HepG2 (cell line): ENCODE results near the gene MBLAC2. TPM values are rescaled to one million over a fixed set of nuclear protein-coding genes. Genes with fewer than 3 reads are reported as not detected.
A peak's percentile ranks its signal among the peaks of the same experiment; 100 is the strongest.

Experiments
- FOXJ3 ChIP-seq: sonication (generic); formaldehyde crosslinking; IDR thresholded peaks from 2 replicates; pipeline ENCODE4 v1.4.0; 2020; ENCODE audit warnings: missing genetic modification reagents, mild to moderate bottlenecking, borderline replicate concordance
- GTF2F1 ChIP-seq: fragments of 150-350 bp; IDR thresholded peaks from 2 replicates; pipeline ENCODE4 v1.6.1; 2014; ENCODE audit warnings: low read length
- HNRNPLL ChIP-seq: fragments of 200-400 bp; formaldehyde crosslinking; IDR thresholded peaks from 2 replicates; pipeline ENCODE4 v1.6.1; 2017; ENCODE audit warnings: mild to moderate bottlenecking, low read depth, low read length; ENCODE audit not compliant: poor library complexity, severe bottlenecking
- KLF15 ChIP-seq: sonication (generic); formaldehyde crosslinking; IDR thresholded peaks from 2 replicates; pipeline ENCODE4 v1.8.1; 2023; ENCODE audit warnings: borderline replicate concordance, mild to moderate bottlenecking, inconsistent platforms, missing genetic modification reagents, mixed read lengths
- ZBTB1 ChIP-seq: sonication (generic); formaldehyde crosslinking; IDR thresholded peaks from 2 replicates; pipeline ENCODE4 v1.4.0; 2020; ENCODE audit warnings: missing genetic modification reagents, borderline replicate concordance
- ZBTB40 ChIP-seq, 2 experiments: fragments of 450-650 bp in 1 of 2; sonication (generic) in 1 of 2; formaldehyde crosslinking in 1 of 2; IDR thresholded peaks; 2 replicates each; pipeline versions ENCODE4 v1.6.1 to v1.8.0; 2016 to 2022; ENCODE audit warnings: antibody characterized with exemption in 1 of 2, mild to moderate bottlenecking in 1 of 2, missing genetic modification reagents in 1 of 2
- ZBTB44 ChIP-seq: sonication (generic); formaldehyde crosslinking; IDR thresholded peaks from 2 replicates; pipeline ENCODE4 v1.4.0; 2020; ENCODE audit warnings: missing genetic modification reagents
- ZNF138 ChIP-seq: sonication (generic); formaldehyde crosslinking; IDR thresholded peaks from 2 replicates; pipeline ENCODE4 v1.5.0; 2020; ENCODE audit warnings: mild to moderate bottlenecking, low read depth, missing genetic modification reagents
- ZNF292 ChIP-seq: sonication (generic); formaldehyde crosslinking; IDR thresholded peaks from 2 replicates; pipeline ENCODE4 v1.8.1; 2022; ENCODE audit warnings: mild to moderate bottlenecking, low read depth, missing genetic modification reagents, borderline replicate concordance
- ZNF605 ChIP-seq: sonication (generic); formaldehyde crosslinking; IDR thresholded peaks from 2 replicates; pipeline ENCODE4 v1.8.0; 2022; ENCODE audit warnings: mild to moderate bottlenecking, missing genetic modification reagents
- polyA plus RNA-seq, 8 experiments: library from polyadenylated mRNA; depleted of rRNA in 3 of 8; stranded (reverse) in 7 of 8; unstranded in 1 of 8; fragments of >200 nt; fragmentation: Illumina TruSeq in 4 of 8; extraction: Trizol in 4 of 8; gene quantifications; 2 replicates each; pipeline versions ENCODE4 v1.2.1 to v1.2.3, GENCODE V29; 2011 to 2016; ENCODE audit warnings: low read depth in 4 of 8, missing spikeins in 1 of 8, mixed read lengths in 1 of 8; ENCODE audit not compliant: insufficient read depth in 1 of 8
- total RNA-seq, 5 experiments: library from RNA; depleted of rRNA; stranded (reverse); fragments of >200 nt; fragmentation: Illumina TruSeq; extraction: Trizol; gene quantifications; 2 replicates each; pipeline ENCODE4 v1.2.3, GENCODE V29; 2016; ENCODE audit warnings: low read depth in 1 of 5
- TF ChIP-seq, protein P1 (sequence below): sonication (generic); formaldehyde crosslinking; IDR thresholded peaks from 2 replicates; pipeline ENCODE4 v1.4.0; 2020; ENCODE audit warnings: mild to moderate bottlenecking, missing genetic modification reagents
- TF ChIP-seq, protein P2 (sequence below): IDR thresholded peaks from 2 replicates; pipeline ENCODE4 v1.6.1; 2016; ENCODE audit warnings: mild to moderate bottlenecking

The MBLAC2 gene
- total and polyA plus RNA-seq, 2 of the 13 experiments (the other 11 are each of a cell fraction or from before 2014, with no cell fraction given) = 2.9 to 4.1 TPM

- TF ChIP-seq, protein P1, sequence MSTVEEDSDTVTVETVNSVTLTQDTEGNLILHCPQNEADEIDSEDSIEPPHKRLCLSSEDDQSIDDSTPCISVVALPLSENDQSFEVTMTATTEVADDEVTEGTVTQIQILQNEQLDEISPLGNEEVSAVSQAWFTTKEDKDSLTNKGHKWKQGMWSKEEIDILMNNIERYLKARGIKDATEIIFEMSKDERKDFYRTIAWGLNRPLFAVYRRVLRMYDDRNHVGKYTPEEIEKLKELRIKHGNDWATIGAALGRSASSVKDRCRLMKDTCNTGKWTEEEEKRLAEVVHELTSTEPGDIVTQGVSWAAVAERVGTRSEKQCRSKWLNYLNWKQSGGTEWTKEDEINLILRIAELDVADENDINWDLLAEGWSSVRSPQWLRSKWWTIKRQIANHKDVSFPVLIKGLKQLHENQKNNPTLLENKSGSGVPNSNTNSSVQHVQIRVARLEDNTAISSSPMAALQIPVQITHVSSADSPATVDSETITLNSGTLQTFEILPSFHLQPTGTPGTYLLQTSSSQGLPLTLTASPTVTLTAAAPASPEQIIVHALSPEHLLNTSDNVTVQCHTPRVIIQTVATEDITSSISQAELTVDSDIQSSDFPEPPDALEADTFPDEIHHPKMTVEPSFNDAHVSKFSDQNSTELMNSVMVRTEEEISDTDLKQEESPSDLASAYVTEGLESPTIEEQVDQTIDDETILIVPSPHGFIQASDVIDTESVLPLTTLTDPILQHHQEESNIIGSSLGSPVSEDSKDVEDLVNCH (CRISPR knock-in tag) = no peak; the same call in 1 of the 2 replicates
- TF ChIP-seq ZBTB1 (CRISPR knock-in tag) (no peak), ZNF605 (CRISPR knock-in tag) (no peak), ZNF138 (CRISPR knock-in tag) (0 out of 2 replicates have a peak, but pooled peaks have one; percentile 73), HNRNPLL (no peak), ZNF292 (no peak; the same call in 1 of the 2 replicates), FOXJ3 (CRISPR knock-in tag) (no peak), GTF2F1 (no peak), ZBTB44 (no peak), KLF15 (CRISPR knock-in tag) (0 out of 2 replicates have a peak, but pooled peaks have one; percentile 79), ZBTB40 (IDR thresholded peaks at IDR 0.05) (no peak), ZBTB40 (CRISPR knock-in tag; IDR thresholded peaks at IDR 0.05) (peak; percentile 84)
- TF ChIP-seq, protein P2, sequence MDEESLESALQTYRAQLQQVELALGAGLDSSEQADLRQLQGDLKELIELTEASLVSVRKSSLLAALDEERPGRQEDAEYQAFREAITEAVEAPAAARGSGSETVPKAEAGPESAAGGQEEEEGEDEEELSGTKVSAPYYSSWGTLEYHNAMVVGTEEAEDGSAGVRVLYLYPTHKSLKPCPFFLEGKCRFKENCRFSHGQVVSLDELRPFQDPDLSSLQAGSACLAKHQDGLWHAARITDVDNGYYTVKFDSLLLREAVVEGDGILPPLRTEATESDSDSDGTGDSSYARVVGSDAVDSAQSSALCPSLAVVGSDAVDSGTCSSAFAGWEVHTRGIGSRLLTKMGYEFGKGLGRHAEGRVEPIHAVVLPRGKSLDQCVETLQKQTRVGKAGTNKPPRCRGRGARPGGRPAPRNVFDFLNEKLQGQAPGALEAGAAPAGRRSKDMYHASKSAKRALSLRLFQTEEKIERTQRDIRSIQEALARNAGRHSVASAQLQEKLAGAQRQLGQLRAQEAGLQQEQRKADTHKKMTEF (CRISPR knock-in tag) = no peak
These were observed 956 bp downstream of the MBLAC2 start (continued) for GRCh38 chr5:90473396-90474234.
